ENCODE results near the gene GPAT3.

GPAT3 gene

GRCh38 chr4:83631066-83631465, 95.2 kb downstream of the GPAT3 start:
- Histone ChIP-seq H3K9me3 (ENCODE audit: control insufficient read depth, low read length) (no peaks in the 10 kb centered on the region), H3K4me3 (ENCODE audit: insufficient read depth, low read depth, low read length, poor library complexity, severe bottlenecking) (no peak overlapping the region), H3K4me1 (ENCODE audit: control insufficient read depth, insufficient read depth, low read length, poor library complexity, severe bottlenecking) (no peaks in the 10 kb centered on the region), H3K36me3 (ENCODE audit: control insufficient read depth, insufficient read depth, low read length) (no peaks in the 10 kb centered on the region), H3K27me3 (replicated peaks; ENCODE audit: control insufficient read depth, insufficient read depth, low read length, poor library complexity, severe bottlenecking) (no peaks in the 10 kb centered on the region), H3K27ac (ENCODE audit: insufficient read depth, low read length, poor library complexity, severe bottlenecking) (no peak overlapping the region)
- DNase-seq = no peak

- no peak overlapping the region for H3K4me3 ChIP-seq (ENCODE audit: insufficient read depth, low read depth, low read length, poor library complexity, severe bottlenecking)
- DNase-seq = no peak
- no peak overlapping the region for H3K27ac ChIP-seq (ENCODE audit: insufficient read depth, low read length, poor library complexity, severe bottlenecking)
- no peaks in the 10 kb centered on the region for H3K36me3 ChIP-seq (ENCODE audit: control insufficient read depth, insufficient read depth, low read length)
- H3K4me1 ChIP-seq (ENCODE audit: control insufficient read depth, insufficient read depth, low read length, poor library complexity, severe bottlenecking) = no peaks in the 10 kb centered on the region
- H3K27me3 ChIP-seq (replicated peaks; ENCODE audit: control insufficient read depth, insufficient read depth, low read length, poor library complexity, severe bottlenecking) = no peaks in the 10 kb centered on the region
- no peaks in the 10 kb centered on the region for H3K9me3 ChIP-seq (ENCODE audit: control insufficient read depth, low read length)
Observed at GRCh38 chr4:83636930-83637329, 101.0 kb downstream of the GPAT3 start.

- no peaks in the 10 kb centered on the region for H3K4me1 ChIP-seq (ENCODE audit: control insufficient read depth, insufficient read depth, low read length, poor library complexity, severe bottlenecking)
- no peaks in the 10 kb centered on the region for H3K9me3 ChIP-seq (ENCODE audit: control insufficient read depth, low read length)
- no peak overlapping the region for H3K4me3 ChIP-seq (ENCODE audit: insufficient read depth, low read depth, low read length, poor library complexity, severe bottlenecking)
- H3K36me3 ChIP-seq (ENCODE audit: control insufficient read depth, insufficient read depth, low read length) = no peaks in the 10 kb centered on the region
- no peak overlapping the region for H3K27ac ChIP-seq (ENCODE audit: insufficient read depth, low read length, poor library complexity, severe bottlenecking)
- DNase-seq = peak in 2 of 3 donors; percentile 4 to 36
- no peaks in the 10 kb centered on the region for H3K27me3 ChIP-seq (replicated peaks; ENCODE audit: control insufficient read depth, insufficient read depth, low read length, poor library complexity, severe bottlenecking)
Observed at GRCh38 chr4:83639849-83640493, 104.1 kb downstream of the GPAT3 start.

- no peak for DNase-seq
- no peaks in the 10 kb centered on the region for H3K9me3 ChIP-seq (ENCODE audit: control insufficient read depth, low read length)
- no peak overlapping the region for H3K4me3 ChIP-seq (ENCODE audit: insufficient read depth, low read depth, low read length, poor library complexity, severe bottlenecking)
- H3K27ac ChIP-seq (ENCODE audit: insufficient read depth, low read length, poor library complexity, severe bottlenecking) = no peak overlapping the region
- no peaks in the 10 kb centered on the region for H3K4me1 ChIP-seq (ENCODE audit: control insufficient read depth, insufficient read depth, low read length, poor library complexity, severe bottlenecking)
- H3K36me3 ChIP-seq (ENCODE audit: control insufficient read depth, insufficient read depth, low read length) = no peaks in the 10 kb centered on the region
- no peaks in the 10 kb centered on the region for H3K27me3 ChIP-seq (replicated peaks; ENCODE audit: control insufficient read depth, insufficient read depth, low read length, poor library complexity, severe bottlenecking)
Observed at GRCh38 chr4:83643036-83643435, 107.1 kb downstream of the GPAT3 start.

GRCh38 chr4:83644677-83645659, 109.1 kb downstream of the GPAT3 start:
- Histone ChIP-seq H3K27me3 (replicated peaks; ENCODE audit: control insufficient read depth, insufficient read depth, low read length, poor library complexity, severe bottlenecking) (no peaks in the 10 kb centered on the region), H3K9me3 (ENCODE audit: control insufficient read depth, low read length) (no peaks in the 10 kb centered on the region), H3K36me3 (ENCODE audit: control insufficient read depth, insufficient read depth, low read length) (no peaks in the 10 kb centered on the region), H3K4me3 (ENCODE audit: insufficient read depth, low read depth, low read length, poor library complexity, severe bottlenecking) (no peak overlapping the region), H3K27ac (ENCODE audit: insufficient read depth, low read length, poor library complexity, severe bottlenecking) (no peak overlapping the region), H3K4me1 (ENCODE audit: control insufficient read depth, insufficient read depth, low read length, poor library complexity, severe bottlenecking) (no peaks in the 10 kb centered on the region)
- DNase-seq = peak in 1 of 3 donors; percentile 23

- DNase-seq = no peak
- Histone ChIP-seq H3K9me3 (ENCODE audit: control insufficient read depth, low read length) (no peaks in the 10 kb centered on the region), H3K4me3 (ENCODE audit: insufficient read depth, low read depth, low read length, poor library complexity, severe bottlenecking) (no peak overlapping the region), H3K27me3 (replicated peaks; ENCODE audit: control insufficient read depth, insufficient read depth, low read length, poor library complexity, severe bottlenecking) (no peaks in the 10 kb centered on the region), H3K4me1 (ENCODE audit: control insufficient read depth, insufficient read depth, low read length, poor library complexity, severe bottlenecking) (no peaks in the 10 kb centered on the region), H3K36me3 (ENCODE audit: control insufficient read depth, insufficient read depth, low read length) (no peaks in the 10 kb centered on the region), H3K27ac (ENCODE audit: insufficient read depth, low read length, poor library complexity, severe bottlenecking) (no peak overlapping the region)
Observed at GRCh38 chr4:83646538-83647239, 110.8 kb downstream of the GPAT3 start.

GRCh38 chr4:83651846-83652245, 115.9 kb downstream of the GPAT3 start:
- Histone ChIP-seq H3K27ac (ENCODE audit: insufficient read depth, low read length, poor library complexity, severe bottlenecking) (no peak overlapping the region), H3K27me3 (replicated peaks; ENCODE audit: control insufficient read depth, insufficient read depth, low read length, poor library complexity, severe bottlenecking) (no peaks in the 10 kb centered on the region), H3K4me1 (ENCODE audit: control insufficient read depth, insufficient read depth, low read length, poor library complexity, severe bottlenecking) (no peaks in the 10 kb centered on the region), H3K9me3 (ENCODE audit: control insufficient read depth, low read length) (no peaks in the 10 kb centered on the region), H3K4me3 (ENCODE audit: insufficient read depth, low read depth, low read length, poor library complexity, severe bottlenecking) (no peak overlapping the region), H3K36me3 (ENCODE audit: control insufficient read depth, insufficient read depth, low read length) (no peaks in the 10 kb centered on the region)
- DNase-seq = no peak

All from effector memory CD4-positive, alpha-beta T cell (primary cell).